ENCODE data around the gene GTSE1. TPM values are rescaled to one million over a fixed set of nuclear protein-coding genes. Genes with fewer than 3 reads are reported as not detected.

Gene GTSE1
- total RNA-seq, 2 experiments from 2014 or later = 39.4 to 41.4 TPM

GRCh38 chr22:46319319-46319718, 22.6 kb downstream of the GTSE1 start:
- intact Hi-C loops (cut with micrococcal nuclease) = no loop called here
- POLR2A ChIA-PET = no interaction called here
- CTCF ChIA-PET = interaction anchor here (2.4 kb wide), 1 partner anchor 197 kb away, joined by 8 read pairs; no protein-coding TSS in a partner anchor
- Mint-ChIP-seq H3K27me3 (no peaks in the 10 kb centered on the region), H3K27ac (no peak overlapping the region), H3K36me3 (ENCODE audit: low read depth) (peaks cover 35% of the 10 kb centered on the region), H3K4me3 (no peak overlapping the region), H3K4me1 (ENCODE audit: low read depth) (no peaks in the 10 kb centered on the region), H3K9me3 (no peaks in the 10 kb centered on the region)
- TF ChIP-seq, protein P1, sequence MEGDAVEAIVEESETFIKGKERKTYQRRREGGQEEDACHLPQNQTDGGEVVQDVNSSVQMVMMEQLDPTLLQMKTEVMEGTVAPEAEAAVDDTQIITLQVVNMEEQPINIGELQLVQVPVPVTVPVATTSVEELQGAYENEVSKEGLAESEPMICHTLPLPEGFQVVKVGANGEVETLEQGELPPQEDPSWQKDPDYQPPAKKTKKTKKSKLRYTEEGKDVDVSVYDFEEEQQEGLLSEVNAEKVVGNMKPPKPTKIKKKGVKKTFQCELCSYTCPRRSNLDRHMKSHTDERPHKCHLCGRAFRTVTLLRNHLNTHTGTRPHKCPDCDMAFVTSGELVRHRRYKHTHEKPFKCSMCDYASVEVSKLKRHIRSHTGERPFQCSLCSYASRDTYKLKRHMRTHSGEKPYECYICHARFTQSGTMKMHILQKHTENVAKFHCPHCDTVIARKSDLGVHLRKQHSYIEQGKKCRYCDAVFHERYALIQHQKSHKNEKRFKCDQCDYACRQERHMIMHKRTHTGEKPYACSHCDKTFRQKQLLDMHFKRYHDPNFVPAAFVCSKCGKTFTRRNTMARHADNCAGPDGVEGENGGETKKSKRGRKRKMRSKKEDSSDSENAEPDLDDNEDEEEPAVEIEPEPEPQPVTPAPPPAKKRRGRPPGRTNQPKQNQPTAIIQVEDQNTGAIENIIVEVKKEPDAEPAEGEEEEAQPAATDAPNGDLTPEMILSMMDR (IDR thresholded peaks at IDR 0.05) = no peak
- ATAC-seq (no peak), DNase-seq (no peak)

GRCh38 chr22:46320166-46320710, 23.6 kb downstream of the GTSE1 start:
- peaks cover 35% of the 10 kb centered on the region for H3K36me3 Mint-ChIP-seq (ENCODE audit: low read depth)
- no peaks in the 10 kb centered on the region for H3K4me1 Mint-ChIP-seq (ENCODE audit: low read depth)
- intact Hi-C loops (cut with micrococcal nuclease) = no loop called here
- TF ChIP-seq, protein P1 (IDR thresholded peaks at IDR 0.05) = no peak
- DNase-seq (no peak), ATAC-seq (no peak)
- no peak overlapping the region for H3K4me3 Mint-ChIP-seq
- POLR2A ChIA-PET = no interaction called here
- H3K9me3 Mint-ChIP-seq = no peaks in the 10 kb centered on the region
- H3K27ac Mint-ChIP-seq = no peak overlapping the region
- CTCF ChIA-PET = no interaction called here
- no peaks in the 10 kb centered on the region for H3K27me3 Mint-ChIP-seq

- Mint-ChIP-seq H3K27ac (no peak overlapping the region), H3K36me3 (ENCODE audit: low read depth) (peaks cover 38% of the 10 kb centered on the region), H3K27me3 (no peaks in the 10 kb centered on the region), H3K4me3 (no peak overlapping the region), H3K9me3 (no peaks in the 10 kb centered on the region), H3K4me1 (ENCODE audit: low read depth) (no peaks in the 10 kb centered on the region)
- intact Hi-C loops (cut with micrococcal nuclease) = no loop called here
- ATAC-seq = no peak
- POLR2A ChIA-PET = no interaction called here
- TF ChIP-seq, protein P1 (IDR thresholded peaks at IDR 0.05) = no peak
- CTCF ChIA-PET = no interaction called here
- no peak for DNase-seq
Measured at GRCh38 chr22:46320716-46321386, 24.2 kb downstream of the GTSE1 start.

DNA sequence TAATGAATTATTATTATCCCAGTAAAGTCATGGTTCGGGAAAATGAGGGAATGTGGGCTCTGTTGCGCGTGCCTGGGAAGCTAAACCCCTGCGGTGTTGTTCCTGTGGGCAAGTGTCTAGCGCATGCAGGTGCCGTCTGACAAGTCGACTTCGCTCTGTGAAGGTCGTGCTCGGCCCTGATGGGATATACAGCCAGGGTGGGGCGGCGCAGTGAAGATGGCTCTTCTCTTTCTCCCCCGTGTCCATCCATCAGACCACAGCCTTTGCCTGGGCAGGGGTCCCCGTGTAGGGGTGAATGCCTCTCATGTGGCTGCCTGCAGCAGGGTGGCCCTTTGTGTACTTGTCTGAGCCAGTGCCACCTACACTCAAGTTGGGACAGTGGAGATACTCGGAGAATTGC, 26.0 kb downstream of the GTSE1 start:
- DNase-seq = no peak
- POLR2A ChIA-PET = no interaction called here
- intact Hi-C loops (cut with micrococcal nuclease) = no loop called here
- Mint-ChIP-seq H3K9me3 (no peaks in the 10 kb centered on the region), H3K27me3 (no peaks in the 10 kb centered on the region), H3K4me1 (ENCODE audit: low read depth) (no peaks in the 10 kb centered on the region), H3K36me3 (ENCODE audit: low read depth) (peaks cover 32% of the 10 kb centered on the region), H3K4me3 (no peak overlapping the region), H3K27ac (no peak overlapping the region)
- TF ChIP-seq, protein P1 (IDR thresholded peaks at IDR 0.05) = no peak
- no peak for ATAC-seq
- CTCF ChIA-PET = no interaction called here

GRCh38 chr22:46323162-46323561, 26.5 kb downstream of the GTSE1 start:
- TF ChIP-seq, protein P1 (IDR thresholded peaks at IDR 0.05) = no peak
- no peak for ATAC-seq
- ChIA-PET POLR2A (no interaction called here), CTCF (no interaction called here)
- Mint-ChIP-seq H3K27me3 (no peaks in the 10 kb centered on the region), H3K4me3 (no peak overlapping the region), H3K9me3 (no peaks in the 10 kb centered on the region), H3K4me1 (ENCODE audit: low read depth) (no peaks in the 10 kb centered on the region), H3K36me3 (ENCODE audit: low read depth) (peaks cover 27% of the 10 kb centered on the region), H3K27ac (no peak overlapping the region)
- DNase-seq = no peak
- intact Hi-C loops (cut with micrococcal nuclease) = no loop called here

Data from activated CD8-positive, alpha-beta T cell treated with anti-CD3 and anti-CD28 coated beads for 36 hours (primary cell).